Thyroid gland (tissue), 4 donors: ENCODE measurements around the gene AKNA.

Experiments
- CTCF ChIP-seq, 6 experiments: fragments of 200-600 bp in 3 of 6; fragments of 450-650 bp in 3 of 6; sonication (generic) in 3 of 6; IDR thresholded peaks; one replicate each; pipeline ENCODE4 v1.5.1; 2016 to 2019; ENCODE audit warnings: antibody characterized with exemption in 6 of 6, mild to moderate bottlenecking in 2 of 6, inconsistent platforms in 1 of 6, moderate library complexity in 1 of 6
- POLR2A ChIP-seq, 2 donors: fragments of 450-650 bp; IDR thresholded peaks; one replicate each; pipeline ENCODE4 v1.6.1; 2017; ENCODE audit warnings: antibody characterized with exemption in 2 of 2, mild to moderate bottlenecking in 2 of 2, moderate library complexity in 1 of 2

- TF ChIP-seq POLR2A (IDR thresholded peaks at IDR 0.05), result no peak
- TF ChIP-seq CTCF (IDR thresholded peaks at IDR 0.05), result no peak
These were observed 49.6 kb downstream of the AKNA start for GRCh38 chr9:114338187-114338586.
